ENCODE data around the gene PGAP2.
"Not testable (repeated sequence)": the region's sequence is repeated elsewhere in the genome, so short reads cannot be mapped to it uniquely, and the experiment has no call there.

PGAP2 gene

GRCh38 chr11:3808861-3809623 lies 682 bp downstream of the PGAP2 start:
- peak; percentile 36 to 63 for DNase-seq

GRCh38 chr11:3809624-3809928 lies 1.2 kb downstream of the PGAP2 start:
- no peak for DNase-seq

GRCh38 chr11:3810446-3810845 lies 2.1 kb downstream of the PGAP2 start:
- DNase-seq, result no peak

- no peak for DNase-seq
Measured at GRCh38 chr11:3810951-3811350, 2.6 kb downstream of the PGAP2 start.

GRCh38 chr11:3814832-3815231 lies 6.5 kb downstream of the PGAP2 start:
- DNase-seq, result not testable (repeated sequence)

GRCh38 chr11:3815845-3816244 lies 7.5 kb downstream of the PGAP2 start:
- no peak for DNase-seq

- no peak for DNase-seq
Measured at GRCh38 chr11:3816673-3817072, 8.3 kb downstream of the PGAP2 start.

GRCh38 chr11:3817181-3817800 lies 8.9 kb downstream of the PGAP2 start:
- DNase-seq, result no peak

GRCh38 chr11:3820971-3821370 lies 12.6 kb downstream of the PGAP2 start:
- no peak for DNase-seq

GRCh38 chr11:3822312-3822711 lies 14.0 kb downstream of the PGAP2 start:
- DNase-seq, result no peak

GRCh38 chr11:3823303-3823702 lies 14.9 kb downstream of the PGAP2 start:
- no peak for DNase-seq

GRCh38 chr11:3823762-3824506 lies 15.6 kb downstream of the PGAP2 start:
- DNase-seq, result no peak

- peak; percentile 6 to 20 for DNase-seq
Measured at GRCh38 chr11:3824714-3825472, 16.5 kb downstream of the PGAP2 start.

GRCh38 chr11:3825473-3826154 lies 17.3 kb downstream of the PGAP2 start:
- DNase-seq, result no peak

- DNase-seq, result no peak
Measured at GRCh38 chr11:3826721-3827120, 18.4 kb downstream of the PGAP2 start.

GRCh38 chr11:3827434-3828186 lies 19.2 kb downstream of the PGAP2 start:
- no peak for DNase-seq

- no peak for DNase-seq
Measured at GRCh38 chr11:3830088-3830487, 21.7 kb downstream of the PGAP2 start.

- DNase-seq, result no peak
Measured at GRCh38 chr11:3830730-3831129, 22.4 kb downstream of the PGAP2 start.

- no peak for DNase-seq
Measured at GRCh38 chr11:3831378-3832239, 23.2 kb downstream of the PGAP2 start.

GRCh38 chr11:3832816-3833215 lies 24.5 kb downstream of the PGAP2 start:
- no peak for DNase-seq

GRCh38 chr11:3833449-3833848 lies 25.1 kb downstream of the PGAP2 start:
- DNase-seq, result no peak

All from NCI-H524 (cell line).